Upper lobe of right lung (tissue), 1 donor: ENCODE data around the gene CAMKV. TPM values are rescaled to one million over a fixed set of nuclear protein-coding genes. Genes with fewer than 3 reads are reported as not detected.

Experiments used
- ATAC-seq: fragments of 200-7000 bp; cut with Tn5 transposase; one replicate; pipeline ENCODE4 v1.9.1; 2020; ENCODE audit warnings: mild to moderate bottlenecking, moderate library complexity
- DNase-seq: peaks from one replicate; pipeline ENCODE4 v3.0.0-alpha.2; 2020
- H3K27ac ChIP-seq: fragments of 200-600 bp; one replicate; pipeline ENCODE4 v1.8.0; 2022
- H3K27me3 ChIP-seq: fragments of 200-600 bp; one replicate; pipeline ENCODE4 v1.8.0; 2022; ENCODE audit warnings: mild to moderate bottlenecking
- H3K36me3 ChIP-seq: fragments of 200-600 bp; one replicate; pipeline ENCODE4 v1.8.0; 2022
- H3K4me1 ChIP-seq: fragments of 200-600 bp; one replicate; pipeline ENCODE4 v1.8.0; 2022
- H3K4me3 ChIP-seq: fragments of 200-600 bp; one replicate; pipeline ENCODE4 v1.8.0; 2022; ENCODE audit warnings: mild to moderate bottlenecking
- H3K9me3 ChIP-seq: fragments of 200-600 bp; one replicate; pipeline ENCODE4 v1.8.0; 2022
- CTCF ChIP-seq: fragments of 200-600 bp; IDR thresholded peaks from one replicate; pipeline ENCODE4 v1.8.0; 2022; ENCODE audit warnings: antibody characterized with exemption
- intact Hi-C: fragments of 100-400 bp; cut with DNase I; formaldehyde crosslinking; loops from one replicate; pipeline ENCODE4 v1.11.0; 2022
- total RNA-seq: library from RNA; stranded (reverse); fragmentation: NEBNext Ultra II Directional; extraction: Animal tissue kit (Norgen Biotek cat#: 25700); gene quantifications from one replicate; pipeline ENCODE4 v1.2.1, GENCODE V29; 2021
- donor health status: DM: no; HTN: yes; CAD: no; lungs with severe emphysema.

Gene CAMKV
- total RNA-seq, 1 donor from 2014 or later: not detected

DNA sequence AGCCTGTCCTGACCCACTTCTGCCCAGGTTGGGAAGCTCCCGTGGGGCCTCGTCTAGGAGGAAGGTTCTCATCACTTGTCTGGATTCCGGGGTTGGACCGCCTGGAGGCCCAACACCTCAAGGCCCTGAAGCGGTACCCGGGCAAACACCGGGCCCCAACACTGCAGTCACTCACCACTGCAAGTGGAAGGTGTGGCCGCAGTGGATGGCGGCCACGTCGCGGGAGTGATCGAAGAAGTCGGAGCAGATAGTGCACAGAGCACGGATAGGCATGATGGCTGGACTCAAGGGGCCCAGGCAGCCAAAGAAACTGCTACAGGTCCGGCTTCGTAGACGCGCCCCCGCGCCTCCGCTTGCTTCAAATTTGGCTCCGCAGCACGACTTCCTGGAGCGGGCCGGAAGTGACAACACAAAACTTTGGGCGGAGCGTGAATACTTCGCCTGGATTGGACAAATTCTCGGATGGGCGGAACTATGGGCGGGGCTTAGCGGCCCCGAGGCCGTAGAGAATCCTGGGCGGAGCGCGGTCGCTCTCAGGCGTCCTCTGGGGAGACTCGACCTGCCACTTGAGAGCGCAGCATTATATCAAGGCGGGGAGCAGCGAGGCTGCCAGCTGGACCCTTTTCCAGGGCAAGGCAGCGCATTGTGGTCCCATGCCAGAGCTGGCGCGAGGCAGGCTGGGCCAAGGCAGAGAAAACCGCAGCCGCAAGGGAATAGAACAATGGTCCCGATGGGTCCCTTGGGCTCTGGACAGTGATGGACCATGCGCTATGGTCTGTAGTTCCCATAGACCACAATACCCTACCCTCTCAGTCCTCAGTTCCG, 13.3 kb downstream of the CAMKV start, which contains the start of gene TRAIP:
TRAIP (minus strand) TSS at position 384 of the 825 bp plus-strand sequence; CDS start at position 273, 111 bp downstream.
- peak; percentile 99 for ATAC-seq
- H3K27ac ChIP-seq: peak within 1 kb of the TSS; percentile 76
- H3K4me3 ChIP-seq: peak within 1 kb of the TSS; percentile 75
- DNase-seq: peak; percentile 94
- no peaks in the 10 kb centered on the region for H3K36me3 ChIP-seq
- no peak for TF ChIP-seq CTCF
- H3K27me3 ChIP-seq: no peaks in the 10 kb centered on the region
- peaks cover 6% of the 10 kb centered on the region for H3K4me1 ChIP-seq
- intact Hi-C loops: no loop called here
- no peaks in the 10 kb centered on the region for H3K9me3 ChIP-seq

DNA sequence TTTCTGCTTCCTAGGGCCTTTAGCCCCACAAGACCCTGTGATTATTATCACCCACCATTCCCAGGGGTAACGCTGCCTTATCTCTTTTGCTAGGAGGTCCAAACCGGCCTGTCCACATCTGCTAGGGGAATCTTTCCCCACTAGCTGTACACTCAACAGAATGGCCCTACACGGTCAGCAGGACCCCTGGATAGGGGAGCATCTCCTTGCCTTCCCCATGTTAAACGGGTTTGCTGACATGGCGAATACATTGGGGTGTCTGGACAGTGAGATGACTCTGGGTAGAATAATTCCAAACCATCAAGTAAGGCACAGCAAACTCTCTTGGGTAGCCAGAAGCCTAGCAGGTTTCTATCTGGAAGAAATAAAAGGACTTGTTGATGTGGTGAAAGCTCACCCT, 14.0 kb downstream of the CAMKV start:
- Histone ChIP-seq H3K27me3 (no peaks in the 10 kb centered on the region), H3K4me1 (peaks cover 6% of the 10 kb centered on the region), H3K27ac (no peak overlapping the region), H3K36me3 (no peaks in the 10 kb centered on the region), H3K4me3 (peak overlapping the region; percentile 75), H3K9me3 (no peaks in the 10 kb centered on the region)
- ATAC-seq: no peak
- DNase-seq: no peak
- no peak for TF ChIP-seq CTCF
- intact Hi-C loops: no loop called here

GRCh38 chr3:49845694-49846093, 24.0 kb downstream of the CAMKV start:
- ATAC-seq (no peak), DNase-seq (no peak)
- Histone ChIP-seq H3K27ac (no peak overlapping the region), H3K9me3 (no peaks in the 10 kb centered on the region), H3K4me1 (no peaks in the 10 kb centered on the region), H3K36me3 (no peaks in the 10 kb centered on the region), H3K4me3 (no peak overlapping the region), H3K27me3 (no peaks in the 10 kb centered on the region)
- intact Hi-C loops: no loop called here
- TF ChIP-seq CTCF: no peak

GRCh38 chr3:49844464-49845183, 25.1 kb downstream of the CAMKV start:
- H3K4me1 ChIP-seq: peaks cover 8% of the 10 kb centered on the region
- no peaks in the 10 kb centered on the region for H3K36me3 ChIP-seq
- DNase-seq: no peak
- H3K27me3 ChIP-seq: no peaks in the 10 kb centered on the region
- no peak for ATAC-seq
- H3K9me3 ChIP-seq: no peaks in the 10 kb centered on the region
- no peak overlapping the region for H3K4me3 ChIP-seq
- TF ChIP-seq CTCF: no peak
- no peak overlapping the region for H3K27ac ChIP-seq
- intact Hi-C loops: no loop called here

- intact Hi-C loops: no loop called here
- no peak for ATAC-seq
Observed at GRCh38 chr3:49842843-49843517, 26.7 kb downstream of the CAMKV start.

More at GRCh38 chr3:49842843-49843517, 26.7 kb downstream of the CAMKV start:
- no peak overlapping the region for H3K27ac ChIP-seq
- H3K27me3 ChIP-seq: no peaks in the 10 kb centered on the region
- no peak overlapping the region for H3K4me3 ChIP-seq
- TF ChIP-seq CTCF: no peak
- H3K36me3 ChIP-seq: no peaks in the 10 kb centered on the region
- H3K4me1 ChIP-seq: peaks cover 13% of the 10 kb centered on the region
- DNase-seq: no peak
- no peaks in the 10 kb centered on the region for H3K9me3 ChIP-seq
